ENCODE results near the gene ERICH6B.
"Not testable (repeated sequence)": the region's sequence is repeated elsewhere in the genome, so short reads cannot be mapped to it uniquely, and the experiment has no call there.

ERICH6B gene

DNA sequence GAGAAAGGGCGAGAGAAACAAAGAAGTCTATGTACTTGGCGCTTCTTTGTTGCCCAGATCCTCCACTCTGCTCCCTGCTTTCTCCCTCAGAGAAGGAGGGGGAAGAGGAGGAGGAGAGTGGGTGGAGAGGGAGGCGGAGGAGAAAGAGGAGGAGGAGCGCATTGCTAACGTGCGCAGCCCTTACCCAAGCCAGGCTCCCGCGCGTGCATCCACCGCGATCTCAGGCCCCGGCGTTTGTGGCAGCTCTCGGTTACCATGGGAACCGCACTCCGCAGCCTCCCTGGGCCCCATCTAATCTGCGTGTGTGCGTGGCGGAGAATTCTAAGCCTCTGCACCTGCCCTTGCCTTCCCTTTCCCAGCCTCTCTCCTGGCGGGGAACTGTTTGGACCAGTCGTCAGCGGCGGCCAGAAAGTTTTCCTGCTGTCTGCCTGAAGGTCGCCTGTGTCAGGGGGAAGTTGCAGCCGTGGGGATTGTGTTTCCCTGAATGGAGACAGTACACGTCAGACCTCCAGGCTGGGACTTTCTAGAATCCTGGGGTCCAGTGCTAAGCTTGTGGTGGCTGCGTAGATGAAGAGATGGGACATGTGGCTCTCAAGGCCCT is at the start of gene ERICH6B:
ERICH6B (minus strand) TSS at position 239 of the 601 bp plus-strand sequence. CDS start 18,734 bp downstream, outside the sequence.
- no peak for DNase-seq (ENCODE audit: low read depth)

DNA sequence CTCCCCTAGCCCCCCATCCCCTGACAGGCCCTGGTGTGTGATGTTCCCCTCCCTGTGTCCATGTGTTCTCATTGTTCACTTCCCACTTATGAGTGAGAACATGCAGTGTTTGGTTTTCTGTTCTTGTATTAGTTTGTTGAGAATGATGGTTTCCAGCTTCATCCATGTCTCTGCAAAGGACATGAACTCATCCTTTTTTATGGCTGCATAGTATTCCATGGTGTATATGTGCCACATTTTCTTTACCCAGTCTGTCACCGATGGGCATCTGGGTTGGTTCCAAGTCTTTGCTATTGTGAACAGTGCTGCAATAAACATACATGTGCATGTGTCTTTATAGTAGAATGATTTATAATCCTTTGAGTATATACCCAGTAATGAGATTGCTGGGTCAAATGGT is 47.4 kb upstream of the ERICH6B start:
- not testable (repeated sequence) for DNase-seq (ENCODE audit: low read depth)

DNA sequence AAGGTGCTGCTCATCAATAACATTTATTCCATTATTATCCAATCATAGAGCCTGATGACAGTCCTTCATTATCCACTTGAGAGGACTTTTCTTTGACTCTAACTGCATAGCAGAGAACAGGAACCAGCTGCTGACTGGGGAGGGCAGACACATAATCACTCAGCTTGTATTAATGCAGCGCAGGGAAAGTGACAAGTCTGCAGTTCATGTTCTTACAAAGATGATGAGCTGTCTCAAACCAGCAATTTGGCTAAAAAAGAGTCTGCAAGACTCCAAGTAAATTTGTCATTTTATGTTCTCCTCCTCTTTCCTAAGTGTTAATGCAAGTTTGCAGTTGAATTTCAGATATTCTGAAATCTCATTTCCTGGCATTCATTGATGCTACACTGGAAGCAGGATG is 46.6 kb upstream of the ERICH6B start:
- no peak for DNase-seq (ENCODE audit: low read depth)

DNA sequence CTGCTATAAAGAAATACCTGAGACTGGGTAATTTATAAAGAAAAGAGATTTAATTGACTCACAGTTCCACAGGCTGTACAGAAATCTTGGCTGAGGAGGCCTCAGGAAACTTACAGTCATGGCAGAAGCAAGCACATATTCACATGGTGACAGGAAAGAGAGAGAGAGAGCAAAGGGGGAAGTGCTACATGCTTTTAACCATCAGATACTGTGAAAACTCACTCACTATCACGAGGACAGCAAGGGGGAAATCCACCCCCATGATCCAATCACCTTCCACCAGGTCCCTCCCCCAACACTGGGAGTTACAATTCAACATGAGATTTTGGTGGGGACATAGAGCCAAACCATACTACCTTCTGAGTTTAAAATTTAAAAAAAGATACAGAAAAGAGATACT is 44.9 kb upstream of the ERICH6B start:
- not testable (repeated sequence) for DNase-seq (ENCODE audit: low read depth)

DNA sequence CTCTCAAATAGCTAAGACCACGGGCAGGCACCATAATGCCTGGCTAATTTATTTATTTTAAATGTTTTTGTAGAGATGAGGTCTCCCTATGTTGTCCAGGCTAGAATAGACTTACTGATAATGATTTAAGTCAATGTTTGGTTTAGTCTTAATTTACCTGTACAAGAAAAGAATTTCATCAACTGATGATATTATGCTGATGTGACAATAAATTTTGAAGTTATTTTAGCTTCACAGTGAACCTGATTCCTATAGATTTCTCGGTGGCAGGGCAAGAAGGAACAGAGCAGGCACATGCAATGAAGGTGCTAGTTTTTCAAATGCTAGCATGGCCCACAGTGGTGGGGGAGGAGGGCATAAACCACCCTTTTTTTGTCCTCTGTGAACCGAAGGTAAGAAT is 44.0 kb upstream of the ERICH6B start:
- DNase-seq (ENCODE audit: low read depth) = no peak

DNA sequence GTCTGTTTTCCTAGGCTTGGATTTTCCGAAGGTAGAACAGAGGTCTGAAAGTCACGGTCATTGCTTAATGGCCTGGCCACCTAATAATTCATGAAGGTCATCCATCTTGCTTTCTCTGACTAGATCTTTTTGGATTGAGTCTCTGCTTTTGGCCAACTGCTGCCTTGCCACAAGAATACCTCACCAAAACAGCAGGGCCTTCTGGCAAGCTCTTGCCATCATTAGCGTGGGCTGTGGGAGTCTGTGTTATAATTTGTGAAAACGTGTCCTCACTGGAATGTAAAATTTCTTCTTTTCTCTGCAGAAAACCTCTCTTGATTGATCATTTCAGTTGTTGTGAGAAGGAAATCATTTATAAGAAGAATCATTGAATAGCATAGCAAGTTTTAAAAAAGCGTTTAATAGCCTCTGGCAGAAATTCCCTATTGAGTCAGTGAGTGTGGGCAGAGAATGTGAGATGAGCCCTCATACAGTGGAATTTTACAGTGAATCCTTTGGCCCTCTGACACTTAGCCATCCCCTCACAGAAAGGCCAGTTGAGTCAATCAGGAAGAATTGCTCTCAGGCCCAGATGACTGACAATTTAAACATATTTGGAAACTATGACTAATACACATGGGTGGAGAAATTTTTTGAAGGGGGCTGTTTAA is 43.2 kb upstream of the ERICH6B start:
- no peak for DNase-seq (ENCODE audit: low read depth)

DNA sequence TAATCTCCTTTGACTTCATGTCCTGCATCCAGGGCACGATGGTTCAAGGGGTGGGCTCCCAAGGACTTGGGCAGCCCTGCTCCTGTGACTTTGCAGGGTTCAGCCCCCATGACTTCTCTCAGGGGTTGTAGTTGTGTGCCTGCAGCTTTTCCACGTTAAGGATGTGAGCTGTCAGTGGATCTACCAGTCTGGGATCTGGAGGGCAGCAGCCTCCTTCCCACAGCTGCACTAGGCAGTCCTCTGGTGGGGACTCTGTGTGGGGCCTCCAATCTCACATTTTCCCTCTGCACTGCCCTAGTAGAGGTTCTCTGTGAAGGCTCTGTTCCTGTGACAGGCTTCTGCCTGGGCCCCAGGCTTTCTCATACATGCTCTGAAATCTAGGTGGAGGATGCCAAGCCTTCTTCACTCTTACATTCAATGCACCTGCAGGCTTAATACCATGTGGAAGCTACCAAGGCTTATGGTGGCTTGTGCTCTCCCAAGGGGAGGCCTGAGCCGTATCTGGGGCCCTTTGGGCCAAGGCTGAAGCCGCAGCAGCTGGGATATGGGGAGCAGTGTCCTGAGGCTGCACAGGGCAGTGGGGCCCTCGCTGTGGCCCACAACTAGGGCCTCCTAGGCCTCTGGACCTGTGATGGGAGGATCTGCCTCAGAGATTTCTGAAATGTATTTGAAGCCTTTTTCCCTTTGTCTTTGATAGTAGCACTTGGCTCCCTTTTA is 39.3 kb upstream of the ERICH6B start:
- DNase-seq (ENCODE audit: low read depth) = no peak

DNA sequence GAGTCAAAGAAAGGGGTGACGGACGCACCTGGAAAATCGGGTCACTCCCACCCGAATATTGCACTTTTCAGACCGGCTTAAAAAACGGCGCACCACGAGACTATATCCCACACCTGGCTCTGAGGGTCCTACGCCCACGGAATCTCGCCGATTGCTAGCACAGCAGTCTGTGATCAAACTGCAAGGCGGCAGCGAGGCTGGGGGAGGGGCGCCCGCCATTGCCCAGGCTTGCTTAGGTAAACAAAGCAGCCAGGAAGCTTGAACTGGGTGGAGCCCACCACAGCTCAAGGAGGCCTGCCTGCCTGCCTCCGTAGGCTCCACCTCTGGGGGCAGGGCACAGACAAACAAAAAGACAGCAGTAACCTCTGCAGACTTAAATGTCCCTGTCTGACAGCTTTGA is 29.7 kb upstream of the ERICH6B start:
- not testable (repeated sequence) for DNase-seq (ENCODE audit: low read depth)

DNA sequence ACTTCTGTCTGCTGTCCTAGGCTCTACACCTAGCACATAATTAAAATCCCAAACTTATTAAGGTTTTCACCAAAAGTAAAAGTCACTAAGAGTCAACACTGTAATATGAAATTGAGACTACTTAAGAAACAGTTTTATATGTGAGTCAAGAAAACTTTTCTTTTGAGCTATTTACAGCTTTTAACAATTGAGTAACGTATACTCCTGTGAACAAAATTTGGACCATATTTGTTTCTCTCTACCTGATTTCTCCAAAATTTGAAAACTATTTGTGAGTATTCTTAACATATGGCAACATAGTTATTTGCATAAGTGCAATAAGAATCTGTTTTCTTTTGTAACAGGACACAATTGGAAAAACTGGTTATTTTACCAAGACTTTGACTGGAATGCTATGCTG is 26.6 kb upstream of the ERICH6B start:
- not testable (repeated sequence) for DNase-seq (ENCODE audit: low read depth)

DNA sequence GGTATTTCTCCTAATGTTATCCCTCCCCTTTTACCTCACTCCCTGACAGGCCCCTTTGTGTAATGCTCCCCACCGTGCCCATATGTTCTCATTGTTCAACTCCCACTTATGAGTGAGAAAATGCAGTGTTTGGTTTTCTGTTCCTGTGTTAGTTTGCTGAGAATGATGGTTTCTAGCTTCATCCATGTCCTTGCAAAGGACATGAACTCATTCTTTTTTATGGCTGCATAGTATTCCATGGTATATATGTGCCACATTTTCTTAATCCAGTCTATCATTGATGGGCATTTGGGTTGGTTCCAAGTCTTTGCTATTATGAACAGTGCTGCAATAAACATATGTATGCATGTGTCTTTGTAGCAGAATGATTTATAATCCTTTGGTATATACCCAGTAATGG is 19.8 kb upstream of the ERICH6B start:
- DNase-seq (ENCODE audit: low read depth) = not testable (repeated sequence)

DNA sequence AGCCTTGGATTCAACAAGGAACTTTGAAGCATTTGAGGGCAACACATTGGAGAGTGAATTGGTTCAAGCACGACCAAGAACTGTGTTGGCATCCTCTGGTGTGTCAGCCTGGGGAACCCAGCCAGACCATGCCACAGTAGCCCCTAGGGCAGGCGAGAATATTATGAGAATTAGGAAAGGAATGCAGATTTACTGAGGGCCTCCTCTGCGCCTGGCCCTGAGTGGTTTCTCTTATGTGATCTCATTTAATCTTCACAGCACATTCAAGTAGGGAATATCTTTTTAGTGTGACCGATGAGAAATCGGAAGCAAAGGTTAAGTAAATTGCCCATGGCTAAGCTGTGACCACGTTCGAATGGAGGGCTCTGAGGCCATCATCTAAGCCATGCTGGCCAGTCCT is 15.3 kb upstream of the ERICH6B start:
- no peak for DNase-seq (ENCODE audit: low read depth)

DNA sequence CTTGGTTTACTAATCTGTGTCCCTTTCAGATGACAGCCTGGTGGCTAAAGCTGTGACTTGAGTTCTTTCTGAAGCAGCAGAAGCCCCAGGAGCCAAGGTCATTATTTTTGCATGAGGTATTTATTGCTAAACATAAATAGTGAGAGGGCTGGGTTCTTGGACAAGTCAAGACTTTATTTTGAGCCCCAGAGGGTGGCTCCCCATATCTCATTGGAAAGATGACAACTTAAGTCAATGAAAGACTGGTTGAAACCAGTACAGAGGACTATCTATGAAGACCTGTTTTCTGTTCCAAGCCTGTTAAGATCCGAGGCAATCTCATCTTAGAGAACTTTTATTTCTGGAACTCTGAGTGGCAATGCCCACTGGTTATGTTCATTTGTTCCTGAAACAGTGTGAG is 14.4 kb upstream of the ERICH6B start:
- no peak for DNase-seq (ENCODE audit: low read depth)

DNA sequence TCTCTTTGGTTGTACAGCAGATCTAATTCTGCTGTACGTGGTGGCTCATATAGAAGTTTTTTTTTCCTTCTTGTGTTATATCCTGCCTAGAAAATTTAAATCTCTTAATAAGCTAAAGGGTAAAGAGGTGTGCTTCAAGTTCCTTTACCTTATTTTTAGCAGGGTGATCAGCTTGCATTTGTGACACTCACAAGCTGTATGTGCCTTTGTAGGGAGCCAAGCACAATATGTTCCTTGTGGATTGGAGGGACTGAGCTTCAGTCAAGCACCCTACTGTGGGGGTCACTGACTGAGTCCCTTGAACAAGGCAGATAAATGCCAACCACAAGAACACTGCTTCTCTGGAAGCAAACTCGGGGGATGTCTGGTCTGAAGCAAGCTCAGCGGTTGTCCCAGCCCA is 12.6 kb upstream of the ERICH6B start:
- DNase-seq (ENCODE audit: low read depth) = no peak

DNA sequence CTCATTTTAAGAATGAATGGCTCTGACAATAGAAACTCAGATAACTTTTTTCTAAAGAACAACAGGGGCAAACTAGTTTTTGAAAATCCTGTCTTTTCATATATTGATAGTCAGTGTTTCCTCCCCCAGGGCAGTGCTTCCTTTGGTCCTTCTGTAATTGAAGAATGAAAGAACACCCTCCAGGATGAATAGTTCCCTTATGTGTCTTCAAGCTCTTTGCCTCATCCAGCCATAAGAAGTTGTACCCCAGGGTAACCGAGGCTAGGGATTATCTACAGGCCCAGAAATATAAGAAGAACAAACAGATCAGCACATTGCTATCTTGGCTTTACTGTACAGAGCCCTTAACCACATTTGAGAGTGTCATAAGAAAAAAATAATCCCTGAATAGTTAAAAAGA is 12.1 kb upstream of the ERICH6B start:
- no peak for DNase-seq (ENCODE audit: low read depth)

DNA sequence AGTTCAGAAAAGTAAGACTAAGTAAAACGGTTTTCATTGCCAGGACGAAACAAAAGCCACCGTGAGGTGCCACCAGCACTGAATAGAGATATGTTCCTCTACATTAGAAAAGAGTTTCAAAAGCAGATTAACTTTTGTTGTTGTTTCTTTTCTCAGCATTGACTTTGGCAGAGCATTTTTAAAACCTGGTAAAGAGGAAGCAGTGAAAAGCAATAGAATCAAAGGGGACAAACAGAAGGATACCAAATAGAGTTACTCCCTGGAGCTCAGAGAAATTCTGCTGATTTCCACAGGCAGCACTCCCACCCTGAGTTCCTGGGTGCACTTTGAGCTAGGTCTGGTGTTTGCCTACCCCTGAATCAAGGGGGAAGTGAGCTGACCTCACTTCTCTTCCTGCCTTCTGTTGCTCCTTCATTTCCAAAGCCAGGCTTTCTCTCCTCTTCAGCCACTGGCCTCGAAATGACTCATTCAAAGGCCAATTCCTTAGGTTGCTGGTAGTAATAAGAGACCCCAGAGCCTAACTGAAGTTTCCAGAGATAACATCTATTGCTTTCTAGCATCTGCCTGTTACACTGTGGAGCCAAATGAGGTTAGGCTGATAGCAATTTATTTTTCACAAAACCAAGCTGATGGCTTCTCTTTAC is 11.3 kb upstream of the ERICH6B start:
- no peak for DNase-seq (ENCODE audit: low read depth)

DNA sequence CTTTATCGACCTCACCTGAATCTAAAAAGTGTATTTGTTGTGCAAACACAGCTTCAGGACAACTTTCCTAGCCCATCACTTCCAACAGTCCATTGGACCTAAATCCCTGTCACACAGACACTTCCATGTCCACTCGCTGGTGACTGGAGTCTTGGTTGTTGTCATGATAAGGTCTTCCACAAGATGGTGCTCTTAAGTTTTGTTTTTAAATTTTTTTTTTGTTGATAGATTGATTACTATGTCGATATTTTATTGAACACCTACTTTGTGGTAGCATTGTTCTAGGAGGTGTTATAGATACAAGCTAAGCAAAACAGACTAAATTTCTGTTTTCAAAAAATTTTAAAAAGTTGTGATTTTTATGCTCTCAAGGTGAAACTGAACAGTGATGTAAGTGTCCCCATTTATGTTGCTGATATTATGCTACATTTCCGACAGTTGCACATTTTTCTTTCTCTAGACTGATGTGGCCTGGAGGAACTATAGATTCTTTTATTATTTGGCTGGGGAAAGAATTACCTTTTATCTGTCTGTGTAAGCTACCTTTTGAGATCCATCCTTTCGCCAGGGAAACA is 8.1 kb upstream of the ERICH6B start:
- no peak for DNase-seq (ENCODE audit: low read depth)

DNA sequence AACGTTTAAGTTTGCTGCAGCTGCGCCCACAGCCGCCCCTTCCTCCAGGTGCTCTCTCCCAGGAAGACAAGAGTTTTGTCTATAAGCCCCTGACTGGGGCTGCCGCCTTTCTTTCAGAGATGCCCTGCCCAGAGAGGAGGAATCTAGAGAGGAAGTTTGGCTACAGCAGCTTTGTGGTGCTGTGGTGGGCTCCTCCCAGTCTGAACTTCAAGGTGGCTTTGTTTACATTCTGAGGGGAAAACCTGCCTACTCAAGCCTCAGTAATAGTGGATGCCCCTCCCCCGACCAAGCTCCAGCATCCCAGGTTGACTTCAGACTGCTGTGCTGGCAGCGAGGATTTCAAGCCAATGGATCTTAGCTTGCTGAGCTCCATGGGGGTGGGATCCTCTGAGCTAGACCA is 6.4 kb upstream of the ERICH6B start:
- DNase-seq (ENCODE audit: low read depth) = no peak

DNA sequence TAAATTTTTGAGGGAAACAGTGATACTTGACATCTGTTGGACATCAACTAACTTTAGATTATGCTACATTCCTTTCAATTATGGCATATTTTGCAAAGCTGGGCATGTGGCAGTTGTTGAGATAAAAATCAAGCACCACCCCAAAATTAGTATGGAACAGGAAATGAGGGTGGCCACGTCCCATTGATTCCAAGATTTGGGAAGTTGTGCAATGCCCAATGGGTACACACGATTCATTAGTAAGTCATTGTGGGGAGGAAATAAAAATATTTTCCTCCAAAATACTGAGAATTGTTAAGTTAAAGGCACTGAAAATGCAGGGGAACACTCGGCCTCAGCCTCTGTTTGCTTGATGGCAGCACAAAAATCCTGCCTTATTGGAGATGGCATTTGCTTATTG is 7.6 kb downstream of the ERICH6B start:
- no peak for DNase-seq (ENCODE audit: low read depth)

DNA sequence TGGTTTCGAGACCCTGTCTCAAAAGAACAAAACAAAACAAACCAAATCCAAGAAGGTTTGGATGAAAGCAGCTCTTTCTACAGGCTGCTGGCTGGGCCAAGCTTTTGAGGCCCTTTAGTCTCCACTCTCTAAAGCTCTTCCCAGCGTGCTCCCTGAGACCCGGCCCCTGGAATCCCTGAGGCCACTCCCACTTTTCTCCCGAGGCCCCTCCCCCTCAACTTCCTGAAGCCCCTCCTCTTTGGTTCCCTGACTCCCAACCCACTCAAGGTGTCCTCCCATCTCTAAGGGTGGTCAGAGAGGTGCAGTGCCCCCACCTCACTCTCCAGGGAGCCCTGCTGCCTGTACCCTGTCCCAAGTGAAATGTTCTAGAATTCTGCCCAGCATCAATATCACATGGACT is 10.6 kb downstream of the ERICH6B start:
- DNase-seq (ENCODE audit: low read depth) = no peak

DNA sequence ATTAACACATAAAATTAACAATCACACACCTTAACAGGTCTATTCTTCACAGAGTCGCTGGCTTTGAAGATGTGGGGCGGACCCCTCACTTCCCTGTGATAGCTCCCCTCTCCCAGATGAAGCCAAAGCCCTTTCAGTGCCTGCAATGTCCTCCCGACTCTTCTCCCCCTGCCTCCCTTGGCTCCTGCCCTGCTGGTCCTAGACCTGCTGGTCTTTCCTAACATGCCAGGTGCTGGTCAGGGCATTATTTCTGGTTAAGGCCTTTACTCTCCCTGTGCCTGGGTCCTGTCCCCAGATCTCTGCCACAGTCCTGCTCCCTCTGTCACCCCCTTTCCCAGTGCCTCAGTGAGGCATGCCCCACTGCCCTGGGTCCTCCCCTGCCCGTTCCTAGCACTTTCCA is 12.2 kb downstream of the ERICH6B start:
- no peak for DNase-seq (ENCODE audit: low read depth)

DNA sequence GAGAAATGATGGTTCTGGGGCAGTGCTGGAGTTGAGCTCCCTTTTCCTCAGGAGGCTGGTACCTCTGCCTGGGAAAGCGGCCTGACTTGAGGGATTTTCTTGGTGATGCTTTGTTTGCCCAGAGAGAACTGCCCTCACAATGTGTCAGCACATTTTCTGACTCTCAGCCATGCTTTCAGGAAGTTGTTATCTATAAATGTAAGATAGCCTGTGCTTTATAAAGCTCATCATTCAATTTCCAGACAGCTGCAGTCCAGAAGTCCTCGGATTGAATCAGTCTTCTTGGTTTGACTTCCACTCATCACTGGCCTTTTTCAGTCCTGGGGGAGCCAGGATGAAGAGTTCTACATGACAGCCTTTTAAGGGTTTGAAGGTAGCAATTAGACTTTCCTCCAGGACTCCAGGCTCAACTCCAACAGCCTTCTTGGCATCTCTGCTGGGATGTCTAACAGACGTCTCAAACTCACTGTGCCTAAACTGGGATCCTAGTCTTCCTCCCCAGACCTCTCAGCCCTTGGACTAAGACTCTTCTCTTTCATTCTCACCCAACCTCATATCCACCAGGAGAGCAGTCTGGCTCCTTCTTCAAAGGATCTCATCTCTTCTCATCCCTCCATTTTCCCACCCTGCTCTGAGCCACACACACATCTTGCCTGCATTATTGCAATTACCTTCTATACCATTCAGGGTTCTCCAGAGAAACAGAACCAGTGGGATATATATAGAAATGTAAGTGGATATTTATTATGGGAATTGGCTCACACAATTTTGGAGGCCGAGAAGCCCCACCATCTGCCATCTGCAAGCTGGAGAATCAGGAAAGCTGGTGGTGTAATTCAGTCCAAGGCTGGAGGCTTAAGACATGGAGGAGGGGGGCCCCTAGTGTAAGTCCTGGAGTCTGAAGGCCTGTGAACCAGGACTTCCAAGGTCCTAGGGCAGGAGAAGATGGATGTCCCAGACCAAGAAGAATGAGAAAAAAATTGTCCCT is 13.1 kb downstream of the ERICH6B start:
- no peak for DNase-seq (ENCODE audit: low read depth)

All from activated T-helper 9 cell treated with anti-CD3 and anti-CD28 coated beads, Interleukin-2, amount 50 U/mL, for 16 hours (primary cell).